LoVo (cell line): ENCODE data around the gene ACIN1.

ENCODE experiments used
- DNase-seq: peaks from one replicate; pipeline ENCODE4 v3.0.0-alpha.2; 2016; ENCODE audit warnings: low spot score

Gene ACIN1

DNA sequence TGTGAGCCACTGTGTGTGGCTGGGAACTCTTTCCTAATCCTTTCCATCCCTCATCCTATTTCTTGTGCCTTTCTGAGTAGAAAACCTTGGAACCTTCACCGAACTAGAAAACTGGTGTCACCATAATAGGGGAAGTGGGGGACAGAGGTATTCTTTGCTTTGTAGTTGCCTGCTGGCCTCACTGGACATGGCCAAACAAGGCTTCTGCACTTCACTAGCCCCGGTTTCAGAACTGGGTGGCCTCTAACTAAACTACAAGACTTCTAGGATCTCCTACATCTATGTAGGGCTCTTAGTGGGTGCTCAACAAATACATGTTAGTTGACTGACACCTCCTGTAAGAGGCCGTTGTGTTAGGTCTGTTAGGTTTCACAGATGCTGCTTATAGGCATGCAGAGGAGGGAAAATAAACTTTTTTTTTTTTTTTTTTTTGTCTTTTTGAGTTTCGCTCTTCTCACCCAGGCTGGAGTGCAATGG, 10.4 kb upstream of the ACIN1 start:
- DNase-seq, result no peak

DNA sequence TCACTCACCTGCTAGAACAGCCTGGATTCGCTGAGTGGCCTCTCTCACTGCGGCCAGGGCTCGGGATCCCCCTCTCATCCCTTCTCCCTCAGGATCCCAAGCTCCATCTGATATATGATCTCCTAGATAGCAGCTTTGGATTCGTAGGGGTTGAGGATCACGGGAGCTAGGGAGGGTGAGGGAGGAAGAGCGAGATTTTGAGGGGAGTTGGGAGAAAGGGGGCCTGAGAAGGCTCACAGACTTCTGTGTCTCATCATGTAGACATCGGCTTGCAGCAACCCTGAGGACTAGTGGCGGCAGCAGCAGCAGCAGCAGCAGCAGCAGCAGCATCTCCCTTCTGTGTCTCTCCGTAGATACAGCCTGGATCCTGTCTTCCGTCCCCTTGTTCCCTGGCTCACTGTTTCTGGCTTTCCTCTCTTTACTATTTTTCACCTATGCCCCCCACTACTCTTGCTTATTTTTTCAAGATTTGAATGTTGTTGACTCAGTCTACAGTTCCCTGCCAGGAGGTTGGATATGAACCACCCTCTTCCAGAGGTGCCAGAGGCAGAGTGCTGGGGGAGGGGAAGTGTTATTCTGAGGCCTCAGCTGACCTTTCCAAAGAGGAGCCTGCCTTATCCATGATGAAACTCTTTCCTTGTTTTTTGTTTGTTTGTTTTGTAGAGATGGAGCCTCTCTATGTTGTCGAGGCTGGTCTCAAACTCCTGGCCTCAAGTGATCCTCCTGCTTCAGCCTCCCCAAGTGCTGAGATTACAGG, 9.8 kb upstream of the ACIN1 start, which contains the start of gene CIROP:
CIROP (minus strand) TSS at position 399 of the 757 bp plus-strand sequence; CDS start at position 330, 69 bp downstream.
- DNase-seq, result no peak

DNA sequence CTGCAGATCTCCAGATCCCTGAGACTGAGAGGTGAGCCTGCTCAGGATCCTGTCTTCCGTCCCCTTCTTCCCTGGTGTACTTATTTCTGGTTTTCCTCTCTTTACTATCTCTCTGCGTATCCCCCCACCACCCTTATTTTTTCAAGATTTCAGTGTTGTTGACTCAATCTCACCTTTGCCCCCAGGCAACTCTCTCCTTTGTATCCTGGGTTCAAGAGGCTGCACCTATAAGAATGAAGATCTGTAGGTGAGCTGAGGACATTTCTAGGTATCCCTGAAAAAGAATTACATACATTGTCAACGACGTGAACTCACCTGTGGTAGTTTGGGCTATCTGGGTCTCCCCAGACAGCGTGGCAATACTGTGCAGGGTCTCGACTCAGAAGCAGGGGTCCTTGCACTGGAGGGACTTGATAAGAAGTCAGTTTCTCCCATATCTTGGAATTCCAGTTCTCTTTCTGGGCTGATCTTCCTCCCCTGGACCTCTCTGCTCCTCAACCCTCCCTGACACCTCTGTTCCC, 9.2 kb upstream of the ACIN1 start:
- no peak for DNase-seq

DNA sequence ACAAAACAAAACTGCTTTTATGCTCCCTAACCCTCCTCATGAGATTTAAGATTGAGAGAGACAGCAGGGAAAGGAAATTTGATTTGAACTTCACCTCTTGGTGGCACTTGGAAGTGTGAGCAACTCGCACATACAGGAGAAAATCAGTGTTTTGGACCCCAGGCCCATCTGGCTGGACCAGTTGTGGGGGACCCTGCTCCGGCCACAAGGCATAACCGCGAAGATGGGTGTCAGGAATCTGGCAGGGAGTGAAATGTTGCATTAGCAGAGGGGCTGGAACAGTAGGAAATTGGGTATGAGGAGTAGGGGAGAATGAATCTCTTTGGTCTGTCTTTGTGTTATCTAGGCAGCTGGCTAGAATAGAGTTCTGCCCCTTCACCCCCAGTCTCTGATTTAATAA, 8.6 kb upstream of the ACIN1 start:
- no peak for DNase-seq

DNA sequence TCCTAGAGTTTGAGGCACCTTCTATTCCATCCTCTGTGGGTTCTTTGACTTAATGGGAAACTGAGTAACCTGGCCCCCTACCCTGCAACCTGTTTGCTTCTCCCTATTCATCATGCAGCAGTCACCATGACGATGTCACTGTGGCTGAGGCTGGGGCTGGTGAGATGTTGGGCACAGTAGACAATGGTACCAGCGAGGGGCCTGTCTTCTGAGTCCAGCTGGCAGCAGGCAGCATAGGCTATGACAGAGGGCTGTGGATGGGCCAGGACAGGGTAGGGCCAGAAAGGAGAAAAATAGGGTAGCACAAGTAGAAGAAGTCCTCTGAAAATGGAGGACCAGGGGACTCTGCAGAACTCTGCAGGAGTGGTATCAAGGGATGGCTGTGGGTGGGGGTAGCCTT, 7.9 kb upstream of the ACIN1 start:
- no peak for DNase-seq

DNA sequence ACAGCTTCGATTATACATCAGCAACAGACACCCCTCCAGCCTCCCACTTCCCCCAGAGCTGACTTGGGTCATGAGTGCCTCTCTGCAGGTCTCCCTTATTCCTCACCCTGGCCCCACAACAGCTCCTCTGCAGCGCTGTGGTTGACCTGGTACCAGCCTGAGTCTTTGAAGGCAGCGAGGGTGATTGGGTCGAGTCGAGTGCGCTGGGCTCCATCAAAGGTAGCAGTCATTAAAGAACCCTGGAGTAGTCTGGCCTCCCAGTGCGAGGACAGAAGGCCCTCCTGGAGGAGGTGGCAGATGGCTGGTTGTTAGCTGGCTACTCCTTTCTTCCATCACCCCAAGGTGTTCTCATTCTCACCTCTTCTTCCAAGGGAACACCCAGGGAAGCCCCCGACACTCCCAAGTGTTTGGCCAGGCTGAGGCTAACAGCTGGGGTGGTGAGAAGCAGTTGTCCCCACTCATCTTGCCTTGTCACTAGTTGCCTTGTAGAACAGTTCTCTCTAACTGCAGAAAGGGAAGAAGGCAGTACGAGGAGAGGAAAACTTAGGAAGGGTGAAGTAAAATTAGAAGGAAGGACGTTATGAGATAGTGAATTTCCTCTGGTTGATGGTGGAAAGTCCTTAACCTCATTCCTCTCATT, 7.2 kb upstream of the ACIN1 start:
- DNase-seq, result no peak

DNA sequence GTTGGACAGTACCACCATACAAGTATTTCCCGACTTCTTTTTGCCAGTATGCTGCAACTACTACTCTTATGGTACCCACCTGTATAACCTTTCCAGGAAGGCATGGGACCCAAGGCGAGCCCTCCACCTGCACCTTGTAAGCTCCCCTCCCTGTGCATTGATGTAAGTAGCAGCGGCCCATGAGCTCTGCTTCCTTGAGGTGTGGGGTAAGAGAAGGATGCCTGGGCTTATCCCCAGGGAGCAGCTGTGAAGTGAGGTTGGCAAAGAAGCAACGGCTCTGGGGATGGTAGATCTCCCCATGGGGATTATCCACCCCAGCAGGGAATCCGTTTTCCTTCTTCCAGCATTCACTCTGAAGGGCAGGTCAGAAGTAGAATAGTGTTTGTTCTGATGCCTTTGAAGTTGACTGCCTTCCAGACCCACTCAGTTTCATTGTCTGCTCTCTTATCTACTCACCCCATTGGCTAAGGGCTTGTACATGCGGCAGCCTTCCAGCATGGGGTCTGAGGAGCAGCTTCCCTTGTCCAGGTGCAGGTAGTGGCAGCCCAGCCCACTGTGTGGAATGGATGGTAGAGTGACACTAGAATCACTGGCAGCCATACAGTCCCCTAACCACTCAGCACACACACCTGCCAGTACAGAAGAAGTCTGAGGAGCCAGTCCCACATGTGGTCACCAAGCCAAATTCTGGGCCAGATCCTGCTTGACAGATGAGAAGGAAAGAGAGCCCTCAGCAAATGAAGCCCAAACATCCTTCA, 6.5 kb upstream of the ACIN1 start:
- DNase-seq, result no peak

DNA sequence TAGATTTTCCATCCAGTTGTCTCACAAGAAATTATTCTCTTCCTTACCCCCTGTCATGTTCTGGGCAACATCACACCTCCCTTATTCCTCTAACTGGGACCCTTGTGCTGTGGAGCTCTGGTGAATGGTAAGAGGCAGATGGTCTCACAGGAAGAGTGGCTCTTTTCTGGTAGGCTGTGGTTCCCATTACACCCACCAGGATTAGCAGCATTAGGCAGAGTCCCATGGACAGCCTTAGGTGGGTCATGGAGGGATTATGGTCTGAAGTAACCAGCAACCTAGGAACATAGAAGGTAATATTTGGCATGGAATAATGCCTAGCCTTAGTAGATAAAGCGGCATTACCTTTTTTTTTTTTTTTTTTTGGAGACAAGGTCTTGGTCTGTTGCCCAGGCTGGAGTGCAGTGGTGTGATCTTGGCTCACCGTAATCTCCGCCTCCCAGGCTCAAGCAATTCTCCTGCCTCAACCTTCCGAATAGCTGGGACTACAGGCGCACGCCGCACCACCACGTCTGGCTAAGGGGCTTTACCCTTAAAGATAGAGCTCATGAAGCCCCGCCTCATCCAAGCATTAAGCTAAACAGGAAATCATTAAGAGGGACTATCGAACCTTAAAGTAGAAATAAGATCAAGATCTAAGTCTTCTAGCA, 4.4 kb upstream of the ACIN1 start:
- DNase-seq, result no peak

DNA sequence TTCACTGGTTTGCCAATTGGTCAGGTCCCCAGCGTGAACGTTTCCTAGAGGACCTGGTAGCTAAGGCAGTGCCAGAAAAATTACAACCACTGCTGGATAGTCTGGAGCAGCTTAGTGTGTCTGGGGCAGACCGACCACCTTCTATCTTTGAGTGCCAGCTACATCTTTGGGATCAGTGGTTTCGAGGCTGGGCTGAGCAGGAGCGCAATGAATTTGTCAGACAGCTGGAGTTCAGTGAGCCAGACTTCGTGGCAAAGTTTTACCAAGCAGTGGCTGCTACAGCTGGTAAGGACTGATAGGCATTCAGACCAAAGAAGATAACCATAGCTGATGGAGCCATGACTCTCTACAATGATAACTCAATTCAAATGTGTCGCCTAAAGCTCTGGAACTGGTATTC, 2.9 kb upstream of the ACIN1 start:
- no peak for DNase-seq

DNA sequence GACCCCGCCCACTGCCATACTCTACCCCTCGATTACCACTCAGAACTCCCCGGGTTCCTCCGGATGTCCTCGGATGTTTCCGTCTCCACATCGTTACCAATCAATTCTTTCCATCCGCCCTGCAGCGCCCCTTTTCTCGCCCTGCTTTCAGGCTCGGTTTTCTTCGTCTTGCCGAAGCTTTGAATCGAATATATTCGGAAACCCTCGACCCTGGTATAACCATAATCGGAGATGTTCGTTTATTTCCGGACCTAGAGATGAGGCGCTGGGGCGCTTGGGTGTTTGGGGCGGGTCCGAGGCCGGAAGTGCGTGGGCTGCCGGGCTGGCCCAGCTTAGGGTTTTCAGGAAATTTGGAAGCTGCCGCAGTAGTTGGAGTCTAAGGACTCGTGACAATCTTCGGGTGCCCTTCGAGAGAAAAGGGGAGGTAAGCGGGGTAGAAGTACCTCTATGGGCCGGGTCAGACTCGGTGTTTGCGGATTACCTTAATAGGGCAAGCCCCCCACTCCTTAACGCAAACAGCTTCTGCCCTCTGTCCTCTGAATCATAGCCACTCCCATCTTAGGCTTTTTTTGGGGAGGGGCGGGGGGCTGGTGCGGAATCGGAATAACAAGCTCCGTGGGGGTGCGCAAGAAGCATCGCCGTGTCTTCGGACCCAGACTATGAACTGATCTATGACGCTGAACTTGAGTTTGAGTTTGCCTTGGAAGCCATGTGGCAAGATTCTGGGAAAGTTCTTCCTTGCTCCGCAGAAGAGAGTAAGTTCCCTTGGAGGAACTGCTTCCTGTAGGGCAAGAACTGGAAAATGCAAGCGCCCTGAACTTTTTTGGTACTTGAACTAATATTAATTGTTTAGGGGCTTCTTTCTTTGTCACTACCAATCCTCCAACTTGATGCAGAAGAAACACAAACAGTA, 516 bp upstream of the ACIN1 start, which contains the start of gene C14orf119:
C14orf119 (plus strand) TSS at position 310 of the 913 bp plus-strand sequence. CDS start 2,154 bp downstream, outside the sequence.
- DNase-seq, result peak; percentile 99

DNA sequence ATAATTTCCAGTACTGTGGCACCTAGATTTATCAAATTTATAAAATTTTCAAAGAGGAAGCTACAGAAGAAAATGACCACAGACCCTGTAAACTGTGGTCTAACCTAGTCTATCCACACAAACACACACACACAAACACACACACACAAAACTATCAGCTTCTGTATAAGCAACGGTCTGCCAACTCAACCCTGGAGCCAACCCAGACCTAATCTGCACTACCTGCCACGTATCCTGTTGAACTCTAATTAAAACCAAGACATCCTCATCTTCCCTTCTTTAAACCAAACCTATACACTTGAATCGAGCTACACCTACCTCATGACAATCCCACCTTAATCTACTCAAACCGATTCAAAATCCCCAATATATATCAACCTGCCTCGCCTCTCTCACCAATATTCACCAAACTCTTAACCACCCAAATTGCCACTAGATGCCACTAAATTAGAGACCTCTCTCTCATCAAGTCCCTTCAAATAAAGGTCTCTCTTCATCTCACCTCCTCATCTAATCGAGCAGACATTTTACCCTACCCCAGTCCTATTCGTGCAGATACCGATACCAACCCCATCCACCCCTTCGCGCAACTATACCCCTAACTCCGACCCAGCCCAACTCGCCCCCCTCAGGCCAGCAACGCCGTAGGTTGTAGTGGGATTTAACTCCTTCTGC, 808 bp downstream of the ACIN1 start:
- DNase-seq, result no peak

DNA sequence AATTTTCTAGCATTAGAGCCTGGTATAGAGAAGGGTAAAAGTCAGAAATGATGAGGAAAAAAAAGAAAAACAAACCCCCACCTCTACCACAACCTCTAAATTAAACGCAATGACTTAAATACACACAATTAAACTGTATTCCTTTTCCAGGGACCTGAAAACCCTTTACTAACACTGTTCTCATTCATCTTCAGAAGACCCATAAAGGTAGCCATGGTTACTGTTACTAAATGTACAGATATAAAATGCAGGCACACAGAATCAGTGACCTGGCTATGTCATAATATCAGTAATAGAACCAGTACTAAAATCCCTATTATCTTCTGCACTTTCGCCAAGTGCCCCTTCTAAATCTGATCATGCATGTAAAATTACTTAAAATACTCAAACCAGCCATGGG, 1.4 kb downstream of the ACIN1 start:
- DNase-seq, result no peak

DNA sequence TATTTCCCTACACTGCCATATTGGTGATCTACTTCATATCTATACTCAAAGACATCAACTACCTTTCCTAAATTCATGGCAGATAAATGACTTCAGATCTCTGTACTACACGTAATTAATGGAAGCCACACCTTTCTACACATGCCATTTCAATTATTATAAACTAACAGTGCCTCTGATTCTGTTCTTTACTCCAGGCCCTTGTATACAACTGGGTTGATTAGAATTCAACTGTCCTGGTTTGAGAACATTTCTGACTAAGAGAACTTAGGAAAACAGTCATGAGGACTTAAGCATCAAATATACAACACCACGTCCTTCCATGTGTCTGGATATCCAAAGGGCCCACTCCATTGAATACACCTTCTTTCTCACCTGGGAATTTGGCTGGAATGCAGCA, 1.8 kb downstream of the ACIN1 start:
- DNase-seq, result no peak

DNA sequence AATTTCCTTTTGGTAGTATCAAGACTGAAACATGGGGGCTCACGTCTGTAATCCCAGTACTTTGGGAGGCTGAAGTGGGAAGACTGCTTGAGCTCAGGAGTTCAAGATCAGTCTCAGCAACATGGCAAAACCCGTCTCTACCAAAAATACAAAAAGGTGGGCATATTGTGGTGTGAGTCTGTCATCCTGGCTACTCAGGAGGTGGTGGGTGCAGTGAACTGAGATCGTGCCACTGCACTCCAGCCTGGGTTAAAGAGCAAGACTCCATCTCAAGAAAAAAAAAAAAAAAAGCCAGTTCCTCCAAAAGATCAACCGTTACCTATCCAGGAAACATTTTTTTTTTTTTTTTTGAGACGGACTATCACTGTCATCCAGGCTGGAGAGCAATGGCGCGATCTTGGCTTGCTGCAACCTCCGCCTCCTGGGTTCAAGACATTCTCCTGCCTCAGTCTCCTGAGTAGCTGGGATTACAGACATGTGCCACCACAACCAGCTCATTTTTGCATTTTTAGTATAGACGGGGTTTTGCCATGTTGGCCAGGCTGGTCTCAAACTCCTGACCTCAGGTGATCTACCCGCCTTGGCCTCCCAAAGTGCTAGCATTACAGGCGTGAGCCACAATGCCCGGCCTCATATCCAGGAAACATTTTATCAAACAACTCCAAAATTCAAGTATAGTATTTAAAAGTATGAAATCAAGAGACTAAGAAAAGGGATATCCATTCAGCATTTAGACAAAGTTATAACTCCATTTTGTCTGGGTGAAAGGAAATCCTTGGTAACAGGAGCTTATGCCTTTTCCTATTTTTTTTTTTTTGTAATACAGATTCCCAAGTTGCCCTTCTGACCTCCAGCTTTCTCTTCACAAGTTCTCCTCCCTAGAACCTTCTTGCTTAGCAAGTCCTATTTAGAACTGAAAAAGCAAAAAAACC, 3.4 kb downstream of the ACIN1 start:
- DNase-seq, result no peak

DNA sequence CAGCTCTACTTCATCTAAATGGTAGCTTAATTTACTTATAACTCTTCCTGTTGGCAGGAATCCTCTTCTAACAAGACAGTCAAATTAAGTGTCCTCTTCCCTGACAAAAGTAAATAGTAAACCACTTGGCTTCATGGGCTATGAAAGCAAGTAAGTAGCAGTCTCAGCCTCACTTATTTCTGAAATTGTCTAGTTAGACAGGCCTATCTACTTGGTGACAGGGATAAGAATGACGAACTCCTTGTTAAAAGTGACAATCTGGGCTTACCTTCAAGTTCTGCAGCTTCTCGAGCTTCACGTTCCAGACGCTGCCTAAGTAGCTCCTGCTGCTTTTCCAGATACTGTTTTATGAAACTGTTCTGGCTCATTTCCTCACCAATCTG, 4.7 kb downstream of the ACIN1 start:
- no peak for DNase-seq

DNA sequence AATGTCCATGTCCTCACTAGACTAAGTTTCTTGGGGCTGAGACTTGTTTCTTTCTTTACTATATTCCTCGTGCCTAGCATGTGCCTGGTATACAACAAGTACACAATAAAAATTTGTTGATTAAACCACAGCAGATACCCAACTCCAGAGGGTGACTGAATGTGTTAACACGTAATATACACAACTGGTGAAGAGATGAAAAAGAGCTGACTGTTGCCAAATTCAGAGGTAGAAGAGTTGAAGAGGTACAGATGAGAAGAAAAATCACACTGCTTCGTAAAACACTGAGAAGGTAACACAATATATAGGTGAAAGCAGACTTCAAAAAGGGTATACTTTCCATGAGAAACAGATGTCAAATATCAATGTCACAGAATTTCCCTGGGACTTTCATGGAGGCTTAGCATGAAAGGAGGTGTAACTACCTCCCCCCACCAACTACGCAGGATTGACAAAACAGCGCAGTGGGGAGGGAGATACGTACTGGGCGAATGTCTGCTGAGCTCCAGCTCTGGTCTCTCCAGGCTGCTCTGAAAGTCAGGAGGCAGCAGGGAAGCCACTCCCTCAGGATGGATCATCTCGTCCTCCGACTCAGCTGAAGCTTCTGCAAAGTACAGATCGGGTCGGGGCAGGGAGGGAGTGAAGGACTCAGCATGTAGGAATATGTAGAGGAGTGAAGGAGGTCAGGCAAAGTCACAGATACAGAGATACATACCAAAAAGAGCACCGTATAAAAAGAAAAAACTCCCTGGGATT, 5.3 kb downstream of the ACIN1 start:
- DNase-seq, result no peak

DNA sequence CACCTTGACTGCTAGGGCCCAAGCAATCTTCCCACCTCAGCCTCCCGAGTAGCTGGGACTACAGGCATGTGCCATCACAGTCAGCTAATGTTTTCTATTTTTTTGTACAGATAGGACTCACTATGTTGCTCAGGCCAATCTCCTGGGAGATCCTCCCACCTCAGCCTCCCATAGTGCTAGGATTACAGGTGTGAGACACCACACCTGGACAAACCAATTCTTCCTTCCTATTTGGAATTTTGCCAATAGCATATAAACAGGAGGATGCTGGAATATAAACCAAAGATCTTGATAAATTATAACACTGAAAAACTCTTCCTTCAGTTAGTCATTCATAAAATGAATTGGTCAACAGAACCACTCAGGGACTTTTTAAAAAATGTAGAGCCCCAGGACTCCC, 8.4 kb downstream of the ACIN1 start:
- DNase-seq, result no peak

DNA sequence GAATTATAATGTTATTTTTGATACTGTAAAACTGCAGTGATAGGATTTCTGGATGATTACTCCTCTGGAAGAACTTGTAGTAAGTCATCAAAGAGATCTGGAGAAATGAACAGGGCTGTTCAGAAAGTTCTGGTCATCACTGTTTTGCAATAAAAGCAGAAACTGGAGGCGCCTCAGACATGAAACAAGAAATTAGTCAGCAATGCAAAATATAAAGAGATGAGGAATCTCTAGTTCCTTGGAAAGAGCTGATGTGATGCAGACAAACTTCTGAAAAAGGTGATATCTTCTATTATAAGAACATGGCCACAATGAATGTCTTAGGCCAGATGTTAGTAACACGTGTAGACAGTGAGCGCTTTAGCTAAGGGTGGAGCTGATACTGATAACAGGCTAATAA, 9.5 kb downstream of the ACIN1 start:
- no peak for DNase-seq

DNA sequence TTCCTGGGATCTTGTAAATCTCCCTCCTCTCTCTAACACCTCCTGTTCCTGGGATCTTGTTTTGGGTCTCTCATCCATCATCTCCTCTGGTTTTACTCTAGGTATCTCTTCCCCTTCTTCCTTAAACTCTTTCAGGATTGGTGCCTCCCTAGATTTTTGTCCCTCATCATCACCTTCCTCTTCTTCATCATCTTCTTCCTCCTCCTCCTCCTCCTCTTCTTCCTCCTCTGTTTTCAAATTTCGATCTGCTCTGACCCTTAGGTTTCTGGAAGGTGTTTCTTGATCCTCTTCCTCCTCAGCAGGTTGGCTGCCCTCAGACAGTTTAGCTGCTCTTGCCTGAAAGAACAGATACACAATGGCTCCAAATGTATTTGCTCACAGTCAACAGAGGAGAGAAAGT, 14.5 kb downstream of the ACIN1 start:
- DNase-seq, result no peak
